Uterus (tissue), 2 donors: ENCODE results near the gene RAB22A.

Experiments used
- POLR2A ChIP-seq, 2 donors: fragments of 450-650 bp; IDR thresholded peaks; one replicate each; pipeline ENCODE4 v1.6.1; 2016; ENCODE audit warnings: antibody characterized with exemption in 2 of 2, mild to moderate bottlenecking in 1 of 2, moderate library complexity in 1 of 2
- TF ChIP-seq, protein P1 (sequence below), 4 experiments: fragments of 200-600 bp in 2 of 4; fragments of 450-650 bp in 2 of 4; sonication (generic) in 2 of 4; IDR thresholded peaks; one replicate each; pipeline ENCODE4 v1.5.1; 2016 to 2019; ENCODE audit warnings: antibody characterized with exemption in 4 of 4, mild to moderate bottlenecking in 2 of 4, moderate library complexity in 1 of 4

DNA sequence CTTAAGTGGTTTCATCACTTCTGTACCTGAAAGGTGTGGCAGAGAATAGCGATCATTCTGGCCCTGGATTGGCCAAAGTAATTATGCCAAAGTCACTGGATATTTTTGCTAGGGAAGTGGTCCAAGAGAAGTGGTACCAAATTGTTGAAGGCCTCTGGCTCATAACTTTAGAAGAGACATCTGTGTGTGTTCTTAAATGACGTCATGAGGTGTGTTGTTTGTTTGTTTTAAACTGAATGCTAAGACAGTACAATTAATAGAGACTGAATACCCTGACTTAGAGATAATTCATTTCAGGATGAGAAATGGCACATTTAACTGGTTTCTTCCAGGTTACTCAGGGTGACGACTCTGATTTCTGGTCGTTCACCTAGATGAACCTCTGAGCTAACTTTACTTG, 82.8 kb downstream of the RAB22A start:
- TF ChIP-seq, protein P1, sequence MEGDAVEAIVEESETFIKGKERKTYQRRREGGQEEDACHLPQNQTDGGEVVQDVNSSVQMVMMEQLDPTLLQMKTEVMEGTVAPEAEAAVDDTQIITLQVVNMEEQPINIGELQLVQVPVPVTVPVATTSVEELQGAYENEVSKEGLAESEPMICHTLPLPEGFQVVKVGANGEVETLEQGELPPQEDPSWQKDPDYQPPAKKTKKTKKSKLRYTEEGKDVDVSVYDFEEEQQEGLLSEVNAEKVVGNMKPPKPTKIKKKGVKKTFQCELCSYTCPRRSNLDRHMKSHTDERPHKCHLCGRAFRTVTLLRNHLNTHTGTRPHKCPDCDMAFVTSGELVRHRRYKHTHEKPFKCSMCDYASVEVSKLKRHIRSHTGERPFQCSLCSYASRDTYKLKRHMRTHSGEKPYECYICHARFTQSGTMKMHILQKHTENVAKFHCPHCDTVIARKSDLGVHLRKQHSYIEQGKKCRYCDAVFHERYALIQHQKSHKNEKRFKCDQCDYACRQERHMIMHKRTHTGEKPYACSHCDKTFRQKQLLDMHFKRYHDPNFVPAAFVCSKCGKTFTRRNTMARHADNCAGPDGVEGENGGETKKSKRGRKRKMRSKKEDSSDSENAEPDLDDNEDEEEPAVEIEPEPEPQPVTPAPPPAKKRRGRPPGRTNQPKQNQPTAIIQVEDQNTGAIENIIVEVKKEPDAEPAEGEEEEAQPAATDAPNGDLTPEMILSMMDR (IDR thresholded peaks at IDR 0.05): no peak
- no peak for TF ChIP-seq POLR2A (IDR thresholded peaks at IDR 0.05)
